Glutamatergic neuron (in vitro differentiated cells): ENCODE data around the gene ZNF366. TPM values are rescaled to one million over a fixed set of nuclear protein-coding genes. Genes with fewer than 3 reads are reported as not detected.

ENCODE experiments used
- DNase-seq: peaks from one replicate; pipeline ENCODE4 v3.0.0; 2022
- H3K27ac Mint-ChIP-seq: one replicate; pipeline ENCODE4 v1.8.0; 2020; ENCODE audit warnings: mild to moderate bottlenecking, mixed read lengths, inconsistent platforms; ENCODE audit not compliant: unreplicated experiment
- H3K27me3 Mint-ChIP-seq: one replicate; pipeline ENCODE4 v1.8.0; 2020; ENCODE audit warnings: mild to moderate bottlenecking, moderate library complexity, mixed read lengths, inconsistent platforms; ENCODE audit not compliant: unreplicated experiment
- H3K36me3 Mint-ChIP-seq: one replicate; pipeline ENCODE4 v1.8.0; 2020; ENCODE audit warnings: mild to moderate bottlenecking, mixed read lengths, inconsistent platforms; ENCODE audit not compliant: unreplicated experiment
- H3K4me1 Mint-ChIP-seq: one replicate; pipeline ENCODE4 v1.8.0; 2020; ENCODE audit warnings: mild to moderate bottlenecking, low read depth, mixed read lengths, inconsistent platforms; ENCODE audit not compliant: unreplicated experiment
- H3K4me3 Mint-ChIP-seq: one replicate; pipeline ENCODE4 v1.8.0; 2020; ENCODE audit warnings: mild to moderate bottlenecking, mixed read lengths, inconsistent platforms; ENCODE audit not compliant: unreplicated experiment
- H3K9me3 Mint-ChIP-seq: one replicate; pipeline ENCODE4 v1.8.0; 2020; ENCODE audit warnings: mild to moderate bottlenecking, moderate library complexity, mixed read lengths, inconsistent platforms; ENCODE audit not compliant: unreplicated experiment
- CTCF ChIP-seq: fragments of 200-600 bp; sonication (generic); IDR thresholded peaks from one replicate; pipeline ENCODE4 v1.5.0; 2021; ENCODE audit not compliant: partially characterized antibody, unreplicated experiment
- total RNA-seq: library from RNA; stranded (reverse); fragmentation: NEBNext Ultra II Directional; extraction: Animal tissue kit (Norgen Biotek cat#: 25700); gene quantifications from one replicate; pipeline ENCODE4 v1.2.1, GENCODE V29; 2021; ENCODE audit not compliant: unreplicated experiment

The ZNF366 gene
- total RNA-seq, 1 donor from 2014 or later: not detected

GRCh38 chr5:72552041-72552557 is 44.9 kb upstream of the ZNF366 start:
- Mint-ChIP-seq H3K9me3 (no peaks in the 10 kb centered on the region), H3K4me3 (no peak overlapping the region), H3K27ac (no peak overlapping the region), H3K4me1 (peaks cover 15% of the 10 kb centered on the region), H3K36me3 (peaks cover 5% of the 10 kb centered on the region), H3K27me3 (peaks cover 2% of the 10 kb centered on the region)
- TF ChIP-seq CTCF: no peak
- no peak for DNase-seq

- peaks cover 14% of the 10 kb centered on the region for H3K36me3 Mint-ChIP-seq
- no peak for DNase-seq
- H3K9me3 Mint-ChIP-seq: peaks cover 4% of the 10 kb centered on the region
- TF ChIP-seq CTCF: no peak
- no peak overlapping the region for H3K27ac Mint-ChIP-seq
- no peak overlapping the region for H3K4me3 Mint-ChIP-seq
- peaks cover 4% of the 10 kb centered on the region for H3K4me1 Mint-ChIP-seq
- no peaks in the 10 kb centered on the region for H3K27me3 Mint-ChIP-seq
Measured at GRCh38 chr5:72550595-72550994, 43.4 kb upstream of the ZNF366 start.

- no peak for DNase-seq
- TF ChIP-seq CTCF: no peak
- H3K4me1 Mint-ChIP-seq: no peaks in the 10 kb centered on the region
- no peak overlapping the region for H3K27ac Mint-ChIP-seq
- peaks cover 1% of the 10 kb centered on the region for H3K27me3 Mint-ChIP-seq
- H3K36me3 Mint-ChIP-seq: peaks cover 16% of the 10 kb centered on the region
- H3K4me3 Mint-ChIP-seq: no peak overlapping the region
- peaks cover 6% of the 10 kb centered on the region for H3K9me3 Mint-ChIP-seq
Measured at GRCh38 chr5:72543811-72544210, 36.6 kb upstream of the ZNF366 start.

GRCh38 chr5:72543365-72543764 is 36.2 kb upstream of the ZNF366 start:
- H3K27ac Mint-ChIP-seq: no peak overlapping the region
- H3K4me1 Mint-ChIP-seq: no peaks in the 10 kb centered on the region
- peaks cover 16% of the 10 kb centered on the region for H3K36me3 Mint-ChIP-seq
- no peak overlapping the region for H3K4me3 Mint-ChIP-seq
- no peak for DNase-seq
- peaks cover 6% of the 10 kb centered on the region for H3K9me3 Mint-ChIP-seq
- H3K27me3 Mint-ChIP-seq: peaks cover 1% of the 10 kb centered on the region
- no peak for TF ChIP-seq CTCF

GRCh38 chr5:72542695-72543094 is 35.5 kb upstream of the ZNF366 start:
- Mint-ChIP-seq H3K4me3 (no peak overlapping the region), H3K27me3 (peaks cover 1% of the 10 kb centered on the region), H3K9me3 (peaks cover 6% of the 10 kb centered on the region), H3K36me3 (peaks cover 11% of the 10 kb centered on the region), H3K4me1 (no peaks in the 10 kb centered on the region), H3K27ac (no peak overlapping the region)
- TF ChIP-seq CTCF: no peak
- no peak for DNase-seq
